ENCODE results near the gene DNAJB11. TPM values are rescaled to one million over a fixed set of nuclear protein-coding genes. Genes with fewer than 3 reads are reported as not detected.
A peak's percentile ranks its signal among the peaks of the same experiment; 100 is the strongest.
"Not testable (repeated sequence)": the region's sequence is repeated elsewhere in the genome, so short reads cannot be mapped to it uniquely, and the experiment has no call there.

DNAJB11 gene
- total RNA-seq, 1 experiment from 2014 or later = 71.3 TPM

DNA sequence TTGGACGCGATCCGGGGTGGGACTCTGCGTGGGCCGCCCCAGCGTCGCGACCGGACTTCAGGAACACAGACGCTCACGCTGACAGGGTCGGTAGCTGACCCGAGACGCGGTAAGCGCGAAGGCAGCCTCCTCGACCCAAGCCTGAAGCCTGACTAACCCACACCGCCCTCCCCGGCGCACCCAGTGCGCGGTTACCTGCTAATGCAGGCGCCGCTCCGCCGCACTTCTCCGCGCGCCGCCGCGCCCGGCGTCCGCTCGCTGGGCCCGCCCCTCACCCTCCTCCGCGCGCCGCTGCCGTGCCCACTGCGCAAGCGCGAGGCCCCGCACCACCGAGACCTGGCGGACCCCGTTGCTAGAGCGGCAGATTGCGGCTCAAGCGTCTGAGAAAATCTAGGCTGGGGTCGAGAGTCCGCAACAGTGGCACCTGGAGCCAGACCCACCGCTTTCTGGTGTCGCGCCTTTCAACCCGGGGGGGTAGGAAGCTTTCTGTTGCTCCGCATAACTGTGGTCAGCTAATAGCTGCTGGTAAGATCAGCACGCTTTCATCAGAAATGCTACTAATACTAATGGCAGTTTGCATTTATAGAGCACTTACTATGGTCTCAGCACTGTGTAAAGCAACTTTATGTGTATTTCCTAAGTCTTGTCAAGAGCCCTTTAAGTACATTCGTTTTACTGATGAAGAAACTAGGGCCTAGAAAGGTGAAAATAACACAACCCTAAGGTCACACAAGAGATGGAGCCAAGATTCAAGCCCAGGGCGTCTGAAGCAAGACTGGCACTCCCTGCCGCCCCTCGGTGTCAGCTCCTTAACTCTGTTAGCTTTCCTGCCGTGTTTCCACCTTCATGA is 3.2 kb upstream of the DNAJB11 start, which contains the start of gene TBCCD1:
TSS of gene TBCCD1 (minus strand) at position 268 of the 850 bp plus-strand sequence. CDS start 3,010 bp downstream, outside the sequence.
- TSS peak; percentile 25 for BruUV-seq (replicated peaks)
- DNase-seq = peak; percentile 81 to 99
- ChIA-PET CTCF (interaction anchor here (0.5 to 1.3 kb wide), 3 partner anchors 28 to 657 kb away, joined by 3 to 6 read pairs (median 5); no protein-coding TSS in a partner anchor), POLR2A (ENCODE audit: unreplicated experiment) (interaction anchor here (0.5 to 0.7 kb wide), 3 partner anchors 606 to 923 kb away, joined by 3 to 10 read pairs (median 7); no protein-coding TSS in a partner anchor)
- H3K9me2 ChIP-seq (ENCODE audit: insufficient read depth) = no peaks in the 10 kb centered on the region
- H3K9me3 ChIP-seq (ENCODE audit: insufficient read depth, low read depth) = no peaks in the 10 kb centered on the region
- H3K4me3 ChIP-seq = peak within 1 kb of the TSS; percentile 75
- intact Hi-C loops (cut with micrococcal nuclease; ENCODE audit: unreplicated experiment) = loop anchor here (5.0 kb wide), 3 partner anchors 185 to 255 kb away; partner anchors contain the start of gene RFC4
- peaks cover 5% of the 10 kb centered on the region for H3K36me3 ChIP-seq (ENCODE audit: low read depth)
- H3K4me2 ChIP-seq = peak within 1 kb of the TSS; percentile 94
- H3K27ac ChIP-seq = peak within 1 kb of the TSS; percentile 53
- H3K27me3 ChIP-seq (ENCODE audit: insufficient read depth, low read depth) = no peaks in the 10 kb centered on the region
- no peaks in the 10 kb centered on the region for H4K20me1 ChIP-seq (ENCODE audit: insufficient read depth)
- peak within 1 kb of the TSS; percentile 96 for H2AFZ ChIP-seq
- TF ChIP-seq, protein P1, sequence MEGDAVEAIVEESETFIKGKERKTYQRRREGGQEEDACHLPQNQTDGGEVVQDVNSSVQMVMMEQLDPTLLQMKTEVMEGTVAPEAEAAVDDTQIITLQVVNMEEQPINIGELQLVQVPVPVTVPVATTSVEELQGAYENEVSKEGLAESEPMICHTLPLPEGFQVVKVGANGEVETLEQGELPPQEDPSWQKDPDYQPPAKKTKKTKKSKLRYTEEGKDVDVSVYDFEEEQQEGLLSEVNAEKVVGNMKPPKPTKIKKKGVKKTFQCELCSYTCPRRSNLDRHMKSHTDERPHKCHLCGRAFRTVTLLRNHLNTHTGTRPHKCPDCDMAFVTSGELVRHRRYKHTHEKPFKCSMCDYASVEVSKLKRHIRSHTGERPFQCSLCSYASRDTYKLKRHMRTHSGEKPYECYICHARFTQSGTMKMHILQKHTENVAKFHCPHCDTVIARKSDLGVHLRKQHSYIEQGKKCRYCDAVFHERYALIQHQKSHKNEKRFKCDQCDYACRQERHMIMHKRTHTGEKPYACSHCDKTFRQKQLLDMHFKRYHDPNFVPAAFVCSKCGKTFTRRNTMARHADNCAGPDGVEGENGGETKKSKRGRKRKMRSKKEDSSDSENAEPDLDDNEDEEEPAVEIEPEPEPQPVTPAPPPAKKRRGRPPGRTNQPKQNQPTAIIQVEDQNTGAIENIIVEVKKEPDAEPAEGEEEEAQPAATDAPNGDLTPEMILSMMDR (conservative IDR thresholded peaks at IDR 0.05) = no peak
- no peak for TF ChIP-seq EZH2 (IDR thresholded peaks at IDR 0.05; ENCODE audit: low read depth)
- peaks cover 21% of the 10 kb centered on the region for H3F3A ChIP-seq (ENCODE audit: insufficient read depth, low read depth)
- peaks cover 46% of the 10 kb centered on the region for H3K79me2 ChIP-seq (ENCODE audit: low read depth)
- peaks cover 31% of the 10 kb centered on the region for H3K4me1 ChIP-seq (replicated peaks; ENCODE audit: insufficient read depth)

- Histone ChIP-seq H3K4me1 (replicated peaks; ENCODE audit: insufficient read depth) (peaks cover 31% of the 10 kb centered on the region), H3K4me2 (peak overlapping the region; percentile 94), H2AFZ (peak overlapping the region; percentile 86), H3K79me2 (ENCODE audit: low read depth) (peaks cover 56% of the 10 kb centered on the region), H3K36me3 (ENCODE audit: low read depth) (peaks cover 26% of the 10 kb centered on the region), H3K27ac (0 out of 2 replicates have a peak overlapping the region, but pooled peaks have one; percentile 21), H3K4me3 (peak overlapping the region; percentile 75), H3F3A (ENCODE audit: insufficient read depth, low read depth) (peaks cover 28% of the 10 kb centered on the region)
- H3K9me2 ChIP-seq (ENCODE audit: insufficient read depth); H4K20me1 ChIP-seq (ENCODE audit: insufficient read depth); H3K27me3 ChIP-seq (ENCODE audit: insufficient read depth, low read depth); DNase-seq; H3K9me3 ChIP-seq (ENCODE audit: insufficient read depth, low read depth): not testable (repeated sequence)
- intact Hi-C loops (cut with micrococcal nuclease; ENCODE audit: unreplicated experiment) = loop anchor here (5.0 kb wide), 3 partner anchors 183 to 253 kb away; partner anchors contain the start of gene RFC4
- BruUV-seq (replicated peaks) = TSS peak; percentile 51
- ChIA-PET CTCF (interaction anchor here (0.6 to 0.9 kb wide), 4 partner anchors 28 to 666 kb away, joined by 3 to 5 read pairs (median 3); no protein-coding TSS in a partner anchor), POLR2A (ENCODE audit: unreplicated experiment) (interaction anchor here (0.6 to 1.7 kb wide), 3 partner anchors 214 to 710 kb away, joined by 3 to 13 read pairs (median 9); partner anchors contain the start of gene EIF4A2)
These were observed 1.2 kb upstream of the DNAJB11 start for GRCh38 chr3:186569361-186569760.

DNA sequence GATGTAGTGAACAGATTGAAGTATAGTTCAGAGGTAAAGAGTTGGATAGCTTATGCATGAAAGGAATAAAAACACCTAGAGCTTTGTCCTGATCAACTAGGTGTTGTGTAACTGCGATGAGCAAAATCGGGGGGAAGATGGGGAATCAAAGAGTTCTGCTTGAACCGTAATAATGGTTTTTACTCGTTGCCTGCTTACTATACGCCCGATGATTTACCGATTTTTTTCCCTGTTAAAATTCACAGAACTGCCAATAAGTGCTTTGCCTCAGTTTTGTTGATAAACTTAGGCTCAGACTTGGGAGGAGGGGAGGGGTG is 783 bp upstream of the DNAJB11 start:
- peak overlapping the region; percentile 75 for H3K4me3 ChIP-seq
- H3K27me3 ChIP-seq (ENCODE audit: insufficient read depth, low read depth) = no peaks in the 10 kb centered on the region
- POLR2A ChIA-PET (ENCODE audit: unreplicated experiment) = interaction anchor here (0.5 to 1.7 kb wide), 15 partner anchors 20 to 984 kb away, joined by 3 to 34 read pairs (median 5); partner anchors contain the start of genes EIF4A2, ETV5 and KNG1
- H3K27ac ChIP-seq = peak overlapping the region; percentile 21; the same call in 1 of the 2 replicates
- peaks cover 28% of the 10 kb centered on the region for H3F3A ChIP-seq (ENCODE audit: insufficient read depth, low read depth)
- no peak for DNase-seq
- intact Hi-C loops (cut with micrococcal nuclease; ENCODE audit: unreplicated experiment) = loop anchor here (1.0 to 10.0 kb wide), 8 partner anchors 21 to 465 kb away; partner anchors contain the start of genes EIF4A2, ETV5 and RFC4
- H3K4me2 ChIP-seq = peak overlapping the region; percentile 94
- BruUV-seq (replicated peaks) = no TSS peak
- no peak for TF ChIP-seq EZH2 (IDR thresholded peaks at IDR 0.05; ENCODE audit: low read depth)
- TF ChIP-seq, protein P1 (conservative IDR thresholded peaks at IDR 0.05) = no peak
- H4K20me1 ChIP-seq (ENCODE audit: insufficient read depth) = no peaks in the 10 kb centered on the region
- peaks cover 31% of the 10 kb centered on the region for H3K4me1 ChIP-seq (replicated peaks; ENCODE audit: insufficient read depth)
- H3K79me2 ChIP-seq (ENCODE audit: low read depth) = peaks cover 56% of the 10 kb centered on the region
- no peaks in the 10 kb centered on the region for H3K9me3 ChIP-seq (ENCODE audit: insufficient read depth, low read depth)
- peak overlapping the region; percentile 86 for H2AFZ ChIP-seq
- no peaks in the 10 kb centered on the region for H3K9me2 ChIP-seq (ENCODE audit: insufficient read depth)
- CTCF ChIA-PET = interaction anchor here (0.6 to 1.1 kb wide), 6 partner anchors 29 to 323 kb away, joined by 3 to 6 read pairs (median 4); no protein-coding TSS in a partner anchor
- H3K36me3 ChIP-seq (ENCODE audit: low read depth) = peaks cover 29% of the 10 kb centered on the region
